ENCODE measurements around the gene ISL2.

DNA sequence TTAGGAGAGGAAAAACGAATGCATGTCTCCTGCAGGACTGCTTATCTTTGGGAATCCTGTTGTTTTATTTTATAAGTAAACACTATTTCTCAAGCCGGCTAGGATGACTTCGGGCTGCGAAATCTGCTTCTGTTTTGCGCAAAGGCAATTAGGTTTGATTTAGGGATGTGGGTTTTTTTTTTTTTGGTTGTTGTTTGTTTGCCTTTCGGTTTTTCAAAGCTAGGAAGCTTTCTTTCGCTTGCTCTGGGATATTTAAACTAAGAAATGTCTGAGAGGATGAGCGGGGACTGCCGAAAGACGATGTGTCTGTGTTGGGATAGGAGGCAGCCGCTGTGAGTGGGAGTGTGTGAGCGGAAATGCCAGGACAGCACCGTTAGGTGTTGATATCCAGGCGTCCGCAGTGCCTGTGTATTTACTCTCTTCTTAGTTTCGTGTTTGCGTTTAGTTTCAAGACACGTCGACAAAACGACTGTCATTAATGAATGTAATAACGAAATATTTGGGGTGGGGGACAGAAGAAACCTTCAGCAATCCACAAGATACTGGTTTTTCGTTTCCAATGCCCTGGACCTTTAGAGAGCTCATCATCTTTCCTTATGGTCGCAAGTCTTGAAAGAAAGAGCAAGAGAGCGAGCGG, 604 bp downstream of the ISL2 start:
- TF ChIP-seq POLR2AphosphoS5 (IDR thresholded peaks at IDR 0.05; ENCODE audit: borderline replicate concordance, low read depth, low read length) (no peak), EZH2 (IDR thresholded peaks at IDR 0.05) (no peak), FOXP2 (optimal IDR thresholded peaks at IDR 0.05; ENCODE audit: control extremely low read depth, extremely low read length, insufficient read depth) (no peak)
